Glomerular endothelial cell (primary cell): Measurements from ENCODE around the gene MDM4. TPM values are rescaled to one million over a fixed set of nuclear protein-coding genes. Genes with fewer than 3 reads are reported as not detected.

ENCODE experiments used
- DNase-seq: peaks from one replicate; pipeline ENCODE4 v3.0.0-alpha.2; 2011; ENCODE audit warnings: low read depth, low spot score; ENCODE audit errors: extremely low read depth
- total RNA-seq: library from RNA; depleted of rRNA; stranded (reverse); fragments of >200 nt; gene quantifications from 2 replicates; pipeline ENCODE4 v1.2.3, GENCODE V29; 2015

MDM4 gene
- total RNA-seq, 1 donor from 2014 or later, result 28.9 TPM

GRCh38 chr1:204575221-204576190 is 59.3 kb downstream of the MDM4 start:
- DNase-seq, result no peak

GRCh38 chr1:204576422-204576821 is 60.2 kb downstream of the MDM4 start:
- no peak for DNase-seq

DNA sequence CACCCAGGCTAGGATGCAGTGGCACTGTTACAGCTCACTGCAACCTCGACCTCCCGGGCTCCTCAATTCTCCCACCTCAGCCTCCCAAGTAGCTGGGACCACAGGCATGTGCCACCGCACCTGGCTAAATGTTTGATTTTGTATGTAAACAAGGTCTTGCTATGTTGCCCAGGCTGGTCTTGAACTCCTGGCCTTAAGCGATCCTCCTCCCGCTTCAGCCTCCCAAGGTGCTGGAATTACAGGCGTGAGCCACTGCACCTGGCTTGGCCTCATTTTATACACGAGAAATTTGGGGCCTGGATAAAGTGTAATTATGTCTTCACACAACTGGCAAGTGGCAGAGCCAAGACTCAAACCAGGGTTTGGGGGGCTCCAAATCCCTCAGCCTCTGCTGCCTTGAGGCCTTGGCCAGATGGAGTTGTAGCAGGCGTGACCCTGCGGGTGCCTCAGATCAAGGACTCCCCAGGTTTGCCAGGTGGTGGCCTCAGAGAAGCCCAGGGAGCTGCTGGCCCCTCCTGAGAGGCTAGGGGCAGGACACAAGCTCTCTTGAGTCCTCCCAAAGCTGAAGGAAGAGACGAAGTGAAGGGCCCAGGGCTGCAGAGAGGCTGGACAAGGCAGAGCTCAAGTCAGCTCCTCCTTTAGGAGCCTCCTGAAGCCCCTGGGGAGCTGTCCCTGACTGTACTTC is 61.7 kb downstream of the MDM4 start:
- DNase-seq, result no peak

DNA sequence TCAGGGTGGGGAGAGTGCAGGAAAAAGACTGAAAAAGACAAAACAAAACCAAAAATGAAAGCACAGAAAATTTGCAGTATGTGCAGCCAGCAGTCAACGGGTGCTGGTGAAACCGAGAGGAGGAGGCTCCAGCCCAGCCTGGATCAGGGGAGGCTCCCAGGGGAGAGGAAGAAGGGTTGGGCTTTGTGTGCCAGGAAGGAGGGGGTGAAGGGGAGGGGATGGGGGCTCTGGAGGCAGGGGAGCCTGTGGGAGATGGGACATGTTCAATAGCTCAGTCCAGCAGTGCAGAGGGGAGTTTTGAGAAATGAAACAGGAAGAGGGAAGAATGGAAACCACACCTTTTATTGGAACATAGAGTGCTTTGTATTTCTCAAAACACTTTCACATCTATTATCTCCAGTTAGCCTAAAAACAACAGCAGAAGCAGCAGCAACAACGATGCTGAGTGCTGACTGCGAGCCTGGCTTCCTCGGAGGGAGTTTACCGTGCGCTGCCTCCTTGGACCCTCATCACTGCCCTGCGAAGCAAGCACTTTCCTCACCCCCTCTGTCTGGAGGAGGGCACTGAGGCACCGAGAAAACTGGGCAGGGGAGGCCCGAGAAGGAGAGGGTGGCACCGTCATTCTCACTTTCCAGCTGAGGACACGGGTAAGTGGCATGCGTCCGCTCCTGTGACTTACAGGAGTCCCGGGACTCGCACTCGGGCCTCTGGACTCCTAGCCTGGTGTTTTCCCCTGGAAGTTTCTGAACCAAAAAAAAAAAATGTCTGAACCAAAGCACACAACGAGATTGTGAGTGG is 62.9 kb downstream of the MDM4 start:
- no peak for DNase-seq

- DNase-seq, result no peak
Observed at GRCh38 chr1:204579681-204580080, 63.5 kb downstream of the MDM4 start.

DNA sequence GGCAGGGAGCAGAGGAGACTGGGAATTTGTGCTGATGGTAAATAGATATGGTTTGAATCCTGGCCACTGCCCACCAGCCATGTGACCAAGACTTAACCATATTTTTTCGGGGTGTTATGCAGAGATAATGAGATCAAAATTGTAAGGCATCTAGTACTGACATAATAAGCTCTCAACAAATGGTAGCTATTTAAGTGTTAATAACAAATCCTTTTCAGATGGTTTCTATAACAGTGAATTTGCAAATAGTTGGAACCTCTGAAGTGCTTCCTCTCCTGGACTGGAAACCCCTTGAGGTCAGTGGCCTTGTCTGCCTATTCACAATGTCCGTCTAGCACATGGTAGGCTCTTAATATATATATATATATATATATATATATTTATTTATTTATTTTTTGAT is 64.7 kb downstream of the MDM4 start:
- DNase-seq, result no peak

GRCh38 chr1:204581759-204582158 is 65.6 kb downstream of the MDM4 start:
- DNase-seq, result no peak

DNA sequence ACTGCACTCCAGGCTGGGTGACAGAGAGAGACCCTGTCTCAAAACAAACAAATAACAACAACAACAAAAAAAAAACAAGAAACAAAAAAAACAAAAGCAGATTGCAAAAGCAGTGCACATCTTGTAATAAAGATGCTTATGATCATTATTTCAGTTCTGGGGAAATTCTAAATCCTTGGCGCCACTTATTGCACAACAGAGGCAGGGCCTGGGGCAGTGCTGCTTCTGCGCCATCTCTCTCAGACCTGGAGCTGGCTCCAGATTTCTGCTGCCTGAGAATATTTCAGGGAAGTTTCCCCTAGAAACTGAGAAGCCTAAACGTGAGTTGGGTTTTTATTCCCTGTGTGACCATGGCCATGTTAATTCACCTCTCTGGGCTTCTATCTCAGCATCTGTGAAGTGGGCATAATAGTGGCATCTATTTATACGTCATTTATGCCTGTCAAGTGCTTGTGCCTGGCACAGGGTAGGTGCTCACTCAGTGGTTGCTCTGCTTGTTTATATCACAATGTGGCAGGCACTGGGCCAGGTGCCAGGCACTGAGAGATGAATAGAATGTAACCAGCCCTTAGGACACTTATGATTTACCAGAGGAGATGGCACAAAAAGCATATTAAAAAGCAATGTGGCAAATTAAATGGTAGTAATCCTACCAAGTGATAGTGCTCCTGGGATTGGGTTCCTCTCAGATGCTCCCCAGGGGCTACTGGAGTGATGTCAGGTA is 67.9 kb downstream of the MDM4 start:
- no peak for DNase-seq

GRCh38 chr1:204584699-204585372 is 68.6 kb downstream of the MDM4 start:
- no peak for DNase-seq

GRCh38 chr1:204587621-204588020 is 71.4 kb downstream of the MDM4 start:
- DNase-seq, result no peak

DNA sequence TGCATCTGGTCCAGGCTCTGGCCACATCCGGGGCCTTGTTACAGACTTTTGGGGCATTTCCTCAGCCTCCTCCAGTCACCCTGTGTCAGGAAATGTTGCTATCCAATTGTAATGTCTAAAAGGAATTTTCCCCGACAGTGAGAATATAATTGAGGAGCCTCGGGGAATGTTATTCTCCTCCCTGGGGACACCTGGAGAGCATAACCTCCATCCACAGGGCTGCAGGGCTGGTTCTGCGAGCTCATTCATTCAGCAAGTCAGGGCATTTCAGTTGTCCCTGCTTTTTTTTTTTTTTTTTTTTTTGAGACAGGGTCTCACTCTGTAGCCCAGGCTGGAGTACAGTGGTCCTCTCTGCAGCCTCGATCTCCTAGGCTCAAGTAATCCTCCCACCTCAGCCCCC is 72.6 kb downstream of the MDM4 start:
- no peak for DNase-seq

GRCh38 chr1:204589409-204590038 is 73.3 kb downstream of the MDM4 start:
- DNase-seq, result no peak

DNA sequence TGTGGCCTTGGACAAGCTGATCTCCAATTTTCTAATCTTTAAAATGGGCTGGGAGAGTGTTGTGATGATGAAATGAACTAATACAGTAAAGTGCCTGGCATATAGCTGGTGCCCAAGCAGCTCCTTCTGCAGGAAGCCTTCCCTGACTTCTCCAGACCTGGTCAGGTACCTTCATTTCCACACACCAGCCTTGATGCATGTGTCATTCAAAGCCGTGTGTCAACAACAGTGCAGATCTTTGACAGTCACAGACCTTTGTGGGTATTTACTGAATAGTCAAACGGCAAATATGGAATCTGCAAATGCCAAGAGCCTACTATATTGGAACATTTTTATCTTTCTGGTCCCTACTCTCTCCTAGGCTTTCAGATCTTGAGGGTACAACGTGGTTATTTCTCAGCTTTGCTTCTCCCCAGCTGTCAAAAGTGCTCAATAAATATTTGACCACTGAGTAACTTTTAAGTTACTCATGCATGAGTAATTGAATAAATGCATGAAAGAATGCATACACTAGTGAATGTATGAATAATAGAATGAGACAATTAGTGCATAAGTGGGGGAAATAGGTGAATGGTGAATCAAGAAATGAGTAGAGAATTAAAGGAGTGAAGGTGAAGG is 75.4 kb downstream of the MDM4 start:
- no peak for DNase-seq

DNA sequence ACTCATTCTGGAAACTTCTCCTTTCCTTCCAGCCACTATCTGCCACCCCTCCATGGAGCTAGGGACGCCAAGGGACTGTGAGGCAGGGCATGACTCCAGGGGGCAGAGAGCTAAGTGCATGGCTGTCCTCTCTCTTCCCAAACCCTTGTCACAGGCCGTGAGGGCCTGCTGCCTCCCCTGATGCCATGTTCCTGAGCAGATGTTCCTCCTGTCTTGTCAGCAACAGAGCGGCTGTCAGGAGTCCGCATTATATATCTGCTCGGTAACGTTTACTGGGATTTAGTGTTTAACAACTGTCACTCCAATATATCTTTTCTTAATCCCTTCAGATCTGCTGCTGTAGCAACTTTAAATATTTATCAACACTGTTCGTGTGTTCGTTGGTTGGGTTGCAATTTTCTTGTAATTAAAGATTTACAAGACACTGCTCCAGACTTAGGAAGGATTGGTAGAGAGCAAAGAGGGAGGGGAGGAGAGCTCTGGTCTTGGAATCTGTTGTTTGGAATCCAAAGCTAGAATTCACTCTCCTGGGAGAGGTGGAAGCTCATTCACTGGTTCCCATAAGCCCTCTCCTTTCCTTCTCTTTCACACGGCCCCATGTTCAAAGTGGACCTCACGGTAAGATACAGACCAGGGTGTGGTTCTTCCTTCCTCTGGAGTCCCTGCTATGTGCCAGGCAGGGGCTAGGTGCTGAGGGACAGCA is 76.2 kb downstream of the MDM4 start:
- DNase-seq, result no peak

- no peak for DNase-seq
Observed at GRCh38 chr1:204598319-204598969, 82.2 kb downstream of the MDM4 start.

DNA sequence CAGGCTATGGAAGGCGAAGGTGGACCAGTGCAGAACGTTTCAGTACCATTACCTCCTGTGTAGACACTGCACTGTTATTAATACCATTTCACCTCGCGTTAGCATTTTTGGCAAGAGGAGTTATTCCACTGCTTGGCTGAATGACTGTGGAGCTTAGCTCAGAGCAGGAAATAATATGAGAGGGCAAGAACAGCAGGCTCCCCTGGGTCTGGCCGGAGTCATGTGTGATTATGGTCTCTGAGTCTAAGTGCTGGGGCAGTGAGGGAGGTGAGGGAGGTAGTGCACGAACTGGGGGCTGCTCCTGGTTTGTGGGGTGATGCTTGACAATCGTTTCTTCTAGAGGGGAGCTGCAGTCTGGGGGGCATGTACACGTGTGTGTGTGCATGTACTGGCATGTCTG is 82.9 kb downstream of the MDM4 start:
- DNase-seq, result no peak

GRCh38 chr1:204599596-204599995 is 83.4 kb downstream of the MDM4 start:
- no peak for DNase-seq

- DNase-seq, result no peak
Observed at GRCh38 chr1:204600203-204600602, 84.0 kb downstream of the MDM4 start.
